Muscle of leg (tissue), 11 donors: ENCODE measurements around the gene BASP1. TPM values are rescaled to one million over a fixed set of nuclear protein-coding genes. Genes with fewer than 3 reads are reported as not detected.

ENCODE experiments used
- DNase-seq: peaks from one replicate; pipeline ENCODE4 v3.0.0; 2013
- H3K27ac ChIP-seq: one replicate; pipeline ENCODE4 v1.5.1; 2013; ENCODE audit warnings: mild to moderate bottlenecking, low read length, control low read depth
- H3K27me3 ChIP-seq: one replicate; pipeline ENCODE4 v1.6.1; 2013; ENCODE audit warnings: low read length; ENCODE audit not compliant: control insufficient read depth, insufficient read depth
- H3K36me3 ChIP-seq: one replicate; pipeline ENCODE4 v1.6.1; 2013; ENCODE audit warnings: low read length; ENCODE audit not compliant: control insufficient read depth, insufficient read depth
- H3K4me1 ChIP-seq: one replicate; pipeline ENCODE4 v1.6.1; 2013; ENCODE audit warnings: low read length; ENCODE audit not compliant: control insufficient read depth, insufficient read depth
- H3K4me3 ChIP-seq: one replicate; pipeline ENCODE4 v1.5.1; 2013; ENCODE audit warnings: low read length, control low read depth
- H3K9me3 ChIP-seq: replicated peaks from 2 replicates; pipeline ENCODE4 v1.6.1; 2013; ENCODE audit warnings: low read depth, low read length; ENCODE audit not compliant: control insufficient read depth
- WGBS: methylation state at CpG from one replicate; pipeline ENCODE4 v1.1.5; 2013; ENCODE audit warnings: missing lambda C conversion rate; ENCODE audit not compliant: insufficient coverage; 5-methylcytosine and 5-hydroxymethylcytosine counted together
- polyA plus RNA-seq, 8 donors: library from polyadenylated mRNA; unstranded; fragments of 120-200 nt; gene quantifications; one replicate each; pipeline versions ENCODE4 v1.2.1 to v1.2.3, GENCODE V29; 2013; ENCODE audit warnings: inconsistent platforms in 1 of 8, low replicate concordance in 1 of 8; ENCODE audit not compliant: insufficient read length in 8 of 8, insufficient read depth in 1 of 8
- total RNA-seq: library from RNA; stranded (reverse); fragments of 120-200 nt; gene quantifications from one replicate; pipeline ENCODE4 v1.2.4, GENCODE V29; 2013

The BASP1 gene
- total and polyA plus RNA-seq, 9 donors: 18.1 to 61.2 (median 29.8) TPM

DNA sequence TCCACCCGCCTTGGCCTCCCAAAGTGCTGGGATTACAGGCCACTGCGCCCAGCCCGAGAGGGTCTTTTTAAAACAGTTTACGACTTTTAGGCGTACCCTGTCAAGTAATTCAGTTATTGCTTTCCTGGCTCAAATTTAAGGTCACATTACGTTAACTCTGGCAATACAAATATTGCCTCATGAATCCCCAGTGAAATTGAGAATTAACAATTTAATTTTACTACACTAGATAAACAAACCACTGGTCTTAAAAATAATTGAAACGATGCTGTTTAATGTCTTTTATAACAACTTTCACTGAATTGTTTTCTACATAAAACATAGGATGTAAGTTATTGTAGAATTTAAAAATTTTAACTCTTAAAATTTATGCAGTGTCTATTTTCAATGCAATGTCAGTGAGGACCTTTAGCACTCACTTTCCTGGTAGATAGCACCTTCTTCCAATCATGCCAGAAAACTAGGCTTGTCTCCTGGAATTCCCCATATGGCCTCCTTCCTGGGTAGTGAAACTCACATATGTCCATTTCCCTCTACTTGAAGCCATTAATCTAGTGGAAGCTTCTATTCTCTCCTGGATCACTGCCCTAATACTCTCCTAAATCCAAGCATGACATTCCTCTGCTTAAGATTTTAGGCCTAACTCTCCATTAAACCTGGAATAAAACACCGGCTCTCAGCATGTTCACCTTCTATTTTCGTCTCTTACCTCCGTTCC, 13.5 kb downstream of the BASP1 start:
- peak overlapping the region; percentile 15 for H3K27ac ChIP-seq
- DNase-seq: peak; percentile 48
- H3K9me3 ChIP-seq: no peaks in the 10 kb centered on the region
- peaks cover 6% of the 10 kb centered on the region for H3K4me1 ChIP-seq
- WGBS: 64% methylated on average over 4 of the region's 10 CpGs
- no peak overlapping the region for H3K4me3 ChIP-seq
- no peaks in the 10 kb centered on the region for H3K36me3 ChIP-seq
- H3K27me3 ChIP-seq: no peaks in the 10 kb centered on the region

DNA sequence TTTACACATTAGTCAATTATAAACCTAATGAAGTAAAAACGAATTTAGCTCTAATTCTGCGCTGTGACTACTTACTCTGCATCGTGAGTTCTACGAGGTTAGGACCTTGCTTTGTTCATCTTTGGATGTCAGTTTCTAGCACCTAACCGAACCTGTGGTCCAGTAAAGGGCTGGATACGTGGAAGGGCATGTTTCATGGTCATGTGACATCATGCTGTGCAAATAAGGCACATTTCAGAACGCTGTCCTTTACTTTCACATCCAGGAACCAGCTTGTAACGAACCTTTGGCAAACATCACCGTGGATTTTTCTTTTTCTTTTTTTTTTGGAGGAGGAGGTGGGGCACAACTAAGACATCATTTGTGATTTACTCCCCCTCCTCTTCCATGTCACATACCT, 15.0 kb downstream of the BASP1 start:
- H3K36me3 ChIP-seq: no peaks in the 10 kb centered on the region
- peaks cover 6% of the 10 kb centered on the region for H3K4me1 ChIP-seq
- H3K4me3 ChIP-seq: no peak overlapping the region
- no peaks in the 10 kb centered on the region for H3K9me3 ChIP-seq
- 94% methylated on average over 6 of the region's 9 CpGs for WGBS
- no peaks in the 10 kb centered on the region for H3K27me3 ChIP-seq
- DNase-seq: no peak
- H3K27ac ChIP-seq: no peak overlapping the region

DNA sequence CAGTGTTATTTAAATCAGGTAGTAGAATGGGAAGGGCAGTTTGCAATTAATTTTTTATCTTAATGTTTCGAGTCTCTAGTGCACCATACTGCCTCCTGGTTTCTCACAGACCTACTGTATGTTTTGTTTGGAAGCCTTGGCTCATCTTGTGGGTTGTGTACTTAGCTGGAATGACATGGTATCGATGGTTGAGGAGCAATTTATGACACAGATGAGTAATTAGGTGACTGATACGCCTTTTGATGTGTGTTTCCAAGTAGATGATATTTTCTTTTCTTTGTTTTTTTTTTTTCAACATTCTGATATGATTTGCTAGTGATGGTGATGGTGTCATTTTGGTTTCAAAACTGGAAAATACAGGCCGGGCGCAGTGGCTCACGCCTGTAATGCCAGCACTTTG, 16.1 kb downstream of the BASP1 start:
- Histone ChIP-seq H3K36me3 (no peaks in the 10 kb centered on the region), H3K27me3 (no peaks in the 10 kb centered on the region), H3K9me3 (no peaks in the 10 kb centered on the region), H3K4me1 (peaks cover 6% of the 10 kb centered on the region), H3K4me3 (no peak overlapping the region), H3K27ac (no peak overlapping the region)
- no CpG with 5 or more reads among the region's 6 CpGs for WGBS
- DNase-seq: no peak

DNA sequence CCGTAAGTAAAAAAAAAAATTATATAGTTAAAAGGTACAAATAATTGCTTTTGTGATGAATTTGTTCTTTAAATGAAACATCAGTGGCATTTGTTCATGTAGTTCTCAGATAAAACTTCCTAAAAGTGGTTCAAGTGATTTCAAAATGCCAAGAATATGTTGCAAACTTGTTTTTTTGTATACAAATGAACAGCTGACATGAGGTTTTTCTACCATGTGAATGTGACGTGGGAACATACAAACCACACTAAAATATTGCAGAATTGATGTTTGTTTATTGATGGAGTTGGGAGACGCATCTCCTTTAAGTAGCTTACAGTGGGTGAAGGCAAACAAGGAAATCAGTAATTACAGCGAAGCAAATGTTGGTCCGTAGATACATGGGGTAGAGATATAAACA, 16.9 kb downstream of the BASP1 start:
- DNase-seq: no peak
- Histone ChIP-seq H3K36me3 (no peaks in the 10 kb centered on the region), H3K4me3 (no peak overlapping the region), H3K27ac (no peak overlapping the region), H3K4me1 (peaks cover 1% of the 10 kb centered on the region), H3K9me3 (no peaks in the 10 kb centered on the region), H3K27me3 (no peaks in the 10 kb centered on the region)
- WGBS: no CpG with 5 or more reads among the region's 5 CpGs

DNA sequence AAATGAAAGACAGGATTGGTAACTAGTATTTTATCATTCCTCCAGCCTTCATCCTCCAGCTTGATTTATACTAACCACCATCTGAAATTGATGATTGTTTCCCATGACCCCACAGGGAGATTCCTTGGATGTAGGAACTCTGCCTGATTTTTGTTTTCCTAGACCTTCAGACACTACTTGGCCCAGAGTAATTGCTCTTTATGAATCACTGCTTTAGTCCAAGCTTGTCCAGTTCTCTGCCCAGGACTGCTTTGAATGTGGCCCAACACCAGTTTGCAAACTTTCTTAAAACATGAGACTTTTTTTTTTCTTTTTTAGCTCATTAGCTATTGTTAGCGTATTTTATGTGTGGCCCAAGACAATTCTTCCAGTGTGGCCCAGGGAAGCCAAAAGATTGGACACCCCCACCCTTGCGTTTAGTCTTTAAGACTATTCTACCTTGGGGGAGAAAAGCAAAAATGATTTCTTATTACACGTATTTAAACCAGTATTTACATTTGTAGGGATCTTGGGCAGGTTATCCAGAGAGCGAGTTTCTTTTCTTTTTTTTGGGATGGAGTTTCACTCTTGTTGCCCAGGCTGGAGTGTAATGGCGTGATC, 18.4 kb downstream of the BASP1 start:
- H3K27ac ChIP-seq: no peak overlapping the region
- DNase-seq: no peak
- H3K27me3 ChIP-seq: no peaks in the 10 kb centered on the region
- no peak overlapping the region for H3K4me3 ChIP-seq
- H3K4me1 ChIP-seq: no peaks in the 10 kb centered on the region
- WGBS: 100% methylated on average over 1 of the region's 5 CpGs
- H3K36me3 ChIP-seq: no peaks in the 10 kb centered on the region
- H3K9me3 ChIP-seq: no peaks in the 10 kb centered on the region

DNA sequence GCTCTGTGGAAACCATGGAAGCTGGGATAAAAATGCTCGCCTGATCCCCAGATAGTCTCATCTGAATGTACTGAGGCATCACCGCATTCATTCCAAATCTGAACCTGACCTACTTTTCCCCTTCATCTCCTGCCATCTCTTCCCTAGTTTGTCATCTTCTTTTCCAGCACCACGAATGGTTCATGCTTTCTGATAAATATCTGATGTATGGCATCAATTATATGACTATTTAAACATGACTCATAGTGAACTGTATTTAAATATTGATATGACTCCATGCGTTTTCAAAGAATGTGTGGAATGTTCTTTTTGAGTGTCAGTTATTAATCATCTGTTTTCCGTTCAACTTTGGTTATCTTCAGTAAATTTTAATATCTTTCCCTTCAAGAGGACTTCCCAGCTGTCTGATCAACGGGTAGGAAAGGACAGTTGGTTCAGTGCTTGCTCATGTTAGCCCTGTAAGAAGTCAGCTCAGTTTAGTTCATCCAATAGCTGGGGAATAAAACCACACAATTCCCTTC, 21.1 kb downstream of the BASP1 start:
- DNase-seq: no peak
- no peaks in the 10 kb centered on the region for H3K36me3 ChIP-seq
- no CpG with 5 or more reads among the region's 6 CpGs for WGBS

DNA sequence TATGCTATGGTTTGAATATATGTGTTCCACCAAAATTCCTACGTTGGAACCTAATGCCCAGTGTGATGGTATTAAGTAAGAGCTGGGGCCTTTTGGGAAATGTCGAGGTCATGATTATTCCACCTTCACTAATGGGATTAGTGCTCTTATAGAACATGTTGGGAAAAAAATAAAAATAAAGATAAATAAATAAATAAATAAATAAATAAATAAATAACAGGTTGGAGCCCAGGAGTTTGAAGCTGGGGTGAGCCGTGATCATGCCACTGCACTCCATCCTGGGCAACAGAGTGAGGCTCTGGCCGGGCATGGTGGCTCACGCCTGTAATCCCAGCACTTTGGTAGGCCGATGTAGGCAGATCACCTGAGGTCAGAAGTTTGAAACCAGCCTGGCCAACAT, 22.5 kb downstream of the BASP1 start:
- Histone ChIP-seq H3K27me3 (no peaks in the 10 kb centered on the region), H3K36me3 (no peaks in the 10 kb centered on the region)
- no peak for DNase-seq

More for the DNA sequence above, 21.1 kb downstream of the BASP1 start:
- Histone ChIP-seq H3K9me3 (no peaks in the 10 kb centered on the region), H3K4me1 (no peaks in the 10 kb centered on the region), H3K27me3 (no peaks in the 10 kb centered on the region), H3K4me3 (no peak overlapping the region), H3K27ac (no peak overlapping the region)

DNA sequence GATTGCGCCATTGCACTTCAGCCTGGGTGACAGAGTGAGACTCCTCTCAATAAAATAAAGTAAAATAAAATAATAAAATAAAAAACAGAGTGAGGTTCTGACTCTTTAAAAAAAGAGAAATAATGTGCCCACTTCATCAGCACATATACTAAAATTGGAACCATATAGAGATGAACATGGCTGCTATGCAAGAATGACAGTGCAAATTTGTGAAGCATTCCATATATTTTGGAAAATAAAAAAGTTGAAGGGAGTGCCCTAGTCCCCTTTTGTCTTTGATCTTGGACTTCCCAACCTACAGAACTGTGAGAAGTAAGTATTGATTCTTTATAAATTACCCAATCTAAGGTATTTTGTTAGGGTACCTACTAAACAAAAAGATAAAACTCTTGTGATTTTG, 23.1 kb downstream of the BASP1 start:
- no peaks in the 10 kb centered on the region for H3K36me3 ChIP-seq
- no peak overlapping the region for H3K4me3 ChIP-seq
- no peaks in the 10 kb centered on the region for H3K27me3 ChIP-seq
- DNase-seq: no peak
- H3K27ac ChIP-seq: no peak overlapping the region
- WGBS: no CpG with 5 or more reads among the region's 1 CpG
- H3K4me1 ChIP-seq: no peaks in the 10 kb centered on the region
- no peaks in the 10 kb centered on the region for H3K9me3 ChIP-seq

More for the DNA sequence above, 22.5 kb downstream of the BASP1 start:
- WGBS: 100% methylated on average over 4 of the region's 6 CpGs
- no peaks in the 10 kb centered on the region for H3K9me3 ChIP-seq
- no peak overlapping the region for H3K4me3 ChIP-seq
- H3K4me1 ChIP-seq: no peaks in the 10 kb centered on the region
- H3K27ac ChIP-seq: no peak overlapping the region

DNA sequence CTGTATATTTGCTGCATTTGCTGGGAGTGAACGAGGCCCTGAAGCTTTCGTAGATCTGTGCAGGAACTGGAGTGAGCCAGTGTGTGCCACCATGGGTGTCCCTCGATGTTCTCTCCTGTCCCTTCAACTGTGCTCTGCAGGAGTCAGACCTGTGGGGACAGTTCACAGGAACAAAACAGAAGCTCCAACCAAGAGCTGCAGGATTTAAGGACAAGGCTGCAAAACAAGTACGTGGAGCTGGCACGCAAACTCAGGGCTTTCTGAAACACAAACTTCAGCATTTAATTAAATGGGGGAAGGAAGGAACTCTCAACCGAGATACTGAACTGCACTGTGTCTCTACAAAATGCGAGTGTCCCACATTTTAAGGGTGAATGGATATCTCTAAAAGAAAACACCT, 24.2 kb downstream of the BASP1 start:
- WGBS: 92% methylated on average over 3 of the region's 7 CpGs
- H3K4me3 ChIP-seq: no peak overlapping the region
- no peaks in the 10 kb centered on the region for H3K9me3 ChIP-seq
- H3K4me1 ChIP-seq: no peaks in the 10 kb centered on the region
- no peak for DNase-seq
- no peaks in the 10 kb centered on the region for H3K36me3 ChIP-seq
- no peak overlapping the region for H3K27ac ChIP-seq
- H3K27me3 ChIP-seq: no peaks in the 10 kb centered on the region

DNA sequence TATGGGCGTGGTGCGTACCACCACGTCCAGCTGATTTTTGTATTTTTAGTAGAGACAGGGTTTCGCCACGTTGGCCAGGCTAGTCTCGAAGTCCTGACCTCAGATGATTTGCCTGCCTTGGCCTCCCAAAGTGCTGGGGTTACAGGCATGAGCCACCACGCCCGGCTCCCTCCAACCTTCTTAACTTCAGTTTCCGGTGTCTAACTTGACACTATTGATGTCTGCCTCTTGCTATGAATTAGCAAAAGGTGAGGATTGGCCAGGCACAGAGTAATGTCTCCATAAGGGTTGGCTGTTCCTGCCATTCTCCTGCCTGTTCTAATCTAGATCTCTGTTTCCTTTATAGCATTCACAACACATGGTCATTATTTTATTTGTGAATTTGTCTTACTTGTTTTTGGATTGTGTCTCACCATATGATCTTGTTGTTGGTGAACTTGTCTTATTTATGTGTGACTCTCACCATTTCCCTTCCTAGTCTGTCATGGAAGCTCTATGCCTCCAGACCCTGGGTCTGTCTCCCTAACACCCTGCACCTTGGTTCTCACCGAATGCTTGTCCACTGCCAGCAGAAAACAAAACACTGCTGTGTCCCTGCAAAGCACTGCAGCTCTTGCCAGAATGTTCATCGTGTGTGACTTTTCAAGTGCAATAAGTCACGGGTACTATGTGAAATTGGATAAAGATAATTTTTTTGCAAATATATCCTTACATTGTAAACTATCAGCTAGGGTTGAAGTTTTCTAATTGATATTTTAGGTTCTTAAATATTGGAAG, 26.0 kb downstream of the BASP1 start:
- no peaks in the 10 kb centered on the region for H3K27me3 ChIP-seq
- WGBS: 81% methylated on average over 7 of the region's 12 CpGs
- no peaks in the 10 kb centered on the region for H3K4me1 ChIP-seq
- DNase-seq: no peak
- H3K27ac ChIP-seq: no peak overlapping the region
- H3K36me3 ChIP-seq: no peaks in the 10 kb centered on the region
- no peak overlapping the region for H3K4me3 ChIP-seq
- no peaks in the 10 kb centered on the region for H3K9me3 ChIP-seq
